ENCODE data around the gene DOCK10. TPM values are rescaled to one million over a fixed set of nuclear protein-coding genes. Genes with fewer than 3 reads are reported as not detected.
A peak's percentile ranks its signal among the peaks of the same experiment; 100 is the strongest.

The DOCK10 gene
- total RNA-seq, 1 experiment from 2014 or later: 5.8 TPM

DNA sequence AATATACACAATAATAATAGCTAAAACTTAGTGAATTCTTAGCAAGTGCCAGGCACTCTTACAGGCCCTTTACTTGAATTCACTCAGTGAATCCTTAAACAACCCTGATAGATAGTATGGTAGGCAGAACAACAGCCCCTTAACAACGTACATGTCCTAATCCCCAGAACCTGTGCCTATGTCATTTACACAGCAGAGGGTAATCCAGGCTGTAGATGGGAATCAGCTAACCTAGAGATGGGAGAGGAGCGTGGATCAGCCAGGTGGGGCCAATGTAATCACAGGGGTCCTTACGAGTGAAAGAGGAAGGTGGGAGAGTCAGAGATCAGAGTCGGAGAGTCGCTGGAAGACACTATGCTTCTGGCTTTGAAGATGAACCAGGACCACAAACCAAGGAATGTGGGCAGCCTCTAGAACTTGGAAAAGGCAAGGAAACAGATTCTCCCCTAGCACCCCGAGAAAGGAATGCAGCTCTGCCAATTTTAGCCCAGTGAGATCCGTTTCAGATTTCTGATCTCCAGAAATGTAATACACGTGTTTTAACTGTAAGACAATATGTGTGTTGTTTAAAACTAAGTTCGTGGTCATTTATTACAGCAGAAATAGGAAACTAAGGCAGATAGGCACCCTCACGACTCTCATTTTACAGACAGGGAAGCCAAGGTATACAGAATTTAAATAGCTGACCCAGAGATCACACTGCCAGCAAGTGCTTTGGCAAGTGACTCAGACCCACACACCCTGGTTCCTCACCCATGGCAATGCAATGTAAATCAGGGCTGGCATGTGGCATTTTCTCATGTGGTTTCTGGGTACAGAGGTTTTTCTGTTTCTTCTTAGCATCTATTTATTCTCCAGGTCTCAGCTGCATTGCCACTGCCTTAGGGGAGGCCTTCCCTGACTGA, 68.9 kb downstream of the DOCK10 start:
- no peak for DNase-seq (ENCODE audit: low read depth, low spot score)
- BruUV-seq (replicated peaks): no TSS peak
- no peaks in the 10 kb centered on the region for H3K27me3 ChIP-seq (ENCODE audit: control insufficient read depth, insufficient read depth, low read length)
- peak overlapping the region in 1 of 2 experiments; percentile 10; a peak in 1 of 4 replicates for H3K4me3 ChIP-seq (ENCODE audit: low read depth in 2 of 2, low read length in 2 of 2)
- no peak overlapping the region for H3K27ac ChIP-seq (ENCODE audit: low read length)
- in situ Hi-C loops (cut with HindIII; ENCODE audit: low pct_unique_long_range_greater_than_20kb, low sequenced_read_pairs) (no loop called here), intact Hi-C loops (cut with micrococcal nuclease; ENCODE audit: unreplicated experiment) (no loop called here)
- H3K9me3 ChIP-seq (ENCODE audit: control insufficient read depth, insufficient read depth, low read depth, low read length): no peaks in the 10 kb centered on the region
- peak; percentile 53; the same call in 1 of the 2 replicates for ATAC-seq
- peaks cover 5% of the 10 kb centered on the region; the same call in 1 of the 2 replicates for H3K4me1 ChIP-seq (ENCODE audit: control insufficient read depth, insufficient read depth, low read length)
- ChIA-PET CTCF (no interaction called here), POLR2A (no interaction called here)
- no peak for TF ChIP-seq TCF7L2 (IDR thresholded peaks at IDR 0.05; ENCODE audit: low read depth, low read length)
- TF ChIP-seq POLR2AphosphoS5 (IDR thresholded peaks at IDR 0.05; ENCODE audit: low read depth, low read length): no peak
- TF ChIP-seq SIN3A (IDR thresholded peaks at IDR 0.05; ENCODE audit: borderline replicate concordance, insufficient read depth, low read depth, low read length): no peak
- TF ChIP-seq, protein P1, sequence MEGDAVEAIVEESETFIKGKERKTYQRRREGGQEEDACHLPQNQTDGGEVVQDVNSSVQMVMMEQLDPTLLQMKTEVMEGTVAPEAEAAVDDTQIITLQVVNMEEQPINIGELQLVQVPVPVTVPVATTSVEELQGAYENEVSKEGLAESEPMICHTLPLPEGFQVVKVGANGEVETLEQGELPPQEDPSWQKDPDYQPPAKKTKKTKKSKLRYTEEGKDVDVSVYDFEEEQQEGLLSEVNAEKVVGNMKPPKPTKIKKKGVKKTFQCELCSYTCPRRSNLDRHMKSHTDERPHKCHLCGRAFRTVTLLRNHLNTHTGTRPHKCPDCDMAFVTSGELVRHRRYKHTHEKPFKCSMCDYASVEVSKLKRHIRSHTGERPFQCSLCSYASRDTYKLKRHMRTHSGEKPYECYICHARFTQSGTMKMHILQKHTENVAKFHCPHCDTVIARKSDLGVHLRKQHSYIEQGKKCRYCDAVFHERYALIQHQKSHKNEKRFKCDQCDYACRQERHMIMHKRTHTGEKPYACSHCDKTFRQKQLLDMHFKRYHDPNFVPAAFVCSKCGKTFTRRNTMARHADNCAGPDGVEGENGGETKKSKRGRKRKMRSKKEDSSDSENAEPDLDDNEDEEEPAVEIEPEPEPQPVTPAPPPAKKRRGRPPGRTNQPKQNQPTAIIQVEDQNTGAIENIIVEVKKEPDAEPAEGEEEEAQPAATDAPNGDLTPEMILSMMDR (IDR thresholded peaks at IDR 0.05): no peak
- TF ChIP-seq, protein P2, sequence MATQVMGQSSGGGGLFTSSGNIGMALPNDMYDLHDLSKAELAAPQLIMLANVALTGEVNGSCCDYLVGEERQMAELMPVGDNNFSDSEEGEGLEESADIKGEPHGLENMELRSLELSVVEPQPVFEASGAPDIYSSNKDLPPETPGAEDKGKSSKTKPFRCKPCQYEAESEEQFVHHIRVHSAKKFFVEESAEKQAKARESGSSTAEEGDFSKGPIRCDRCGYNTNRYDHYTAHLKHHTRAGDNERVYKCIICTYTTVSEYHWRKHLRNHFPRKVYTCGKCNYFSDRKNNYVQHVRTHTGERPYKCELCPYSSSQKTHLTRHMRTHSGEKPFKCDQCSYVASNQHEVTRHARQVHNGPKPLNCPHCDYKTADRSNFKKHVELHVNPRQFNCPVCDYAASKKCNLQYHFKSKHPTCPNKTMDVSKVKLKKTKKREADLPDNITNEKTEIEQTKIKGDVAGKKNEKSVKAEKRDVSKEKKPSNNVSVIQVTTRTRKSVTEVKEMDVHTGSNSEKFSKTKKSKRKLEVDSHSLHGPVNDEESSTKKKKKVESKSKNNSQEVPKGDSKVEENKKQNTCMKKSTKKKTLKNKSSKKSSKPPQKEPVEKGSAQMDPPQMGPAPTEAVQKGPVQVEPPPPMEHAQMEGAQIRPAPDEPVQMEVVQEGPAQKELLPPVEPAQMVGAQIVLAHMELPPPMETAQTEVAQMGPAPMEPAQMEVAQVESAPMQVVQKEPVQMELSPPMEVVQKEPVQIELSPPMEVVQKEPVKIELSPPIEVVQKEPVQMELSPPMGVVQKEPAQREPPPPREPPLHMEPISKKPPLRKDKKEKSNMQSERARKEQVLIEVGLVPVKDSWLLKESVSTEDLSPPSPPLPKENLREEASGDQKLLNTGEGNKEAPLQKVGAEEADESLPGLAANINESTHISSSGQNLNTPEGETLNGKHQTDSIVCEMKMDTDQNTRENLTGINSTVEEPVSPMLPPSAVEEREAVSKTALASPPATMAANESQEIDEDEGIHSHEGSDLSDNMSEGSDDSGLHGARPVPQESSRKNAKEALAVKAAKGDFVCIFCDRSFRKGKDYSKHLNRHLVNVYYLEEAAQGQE (IDR thresholded peaks at IDR 0.05; ENCODE audit: insufficient read depth in 1 of 2, low read depth in 2 of 2, low read length in 1 of 2): no peak
- no peaks in the 10 kb centered on the region for H3K36me3 ChIP-seq (ENCODE audit: control insufficient read depth, insufficient read depth, low read length)

DNA sequence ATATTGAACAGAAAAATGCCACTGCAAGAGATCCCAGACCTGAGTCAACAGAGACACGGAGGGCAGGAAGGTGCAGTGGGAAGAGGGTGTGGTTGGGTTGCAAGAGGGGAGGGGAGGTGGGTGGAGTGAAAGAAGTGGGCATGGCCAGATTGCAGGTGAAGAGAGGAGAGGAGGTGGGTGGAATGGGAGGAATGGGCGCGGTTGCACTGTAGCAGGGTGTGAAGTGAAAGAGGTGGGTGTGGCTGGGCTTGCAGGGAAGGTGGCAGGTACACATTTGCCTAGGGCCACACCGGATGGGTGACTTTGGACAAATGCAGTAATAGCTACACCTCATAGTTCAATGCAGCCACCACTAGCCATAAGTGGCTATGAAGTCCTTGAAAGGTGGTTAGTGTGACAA, 71.1 kb downstream of the DOCK10 start:
- POLR2A ChIA-PET: no interaction called here
- in situ Hi-C loops (cut with HindIII; ENCODE audit: low pct_unique_long_range_greater_than_20kb, low sequenced_read_pairs): no loop called here
- Histone ChIP-seq H3K9me3 (ENCODE audit: control insufficient read depth, insufficient read depth, low read depth, low read length) (no peaks in the 10 kb centered on the region), H3K27me3 (ENCODE audit: control insufficient read depth, insufficient read depth, low read length) (no peaks in the 10 kb centered on the region), H3K4me1 (ENCODE audit: control insufficient read depth, insufficient read depth, low read length) (peaks cover 5% of the 10 kb centered on the region; the same call in 1 of the 2 replicates), H3K4me3 (ENCODE audit: low read depth in 2 of 2, low read length in 2 of 2) (no peak overlapping the region), H3K36me3 (ENCODE audit: control insufficient read depth, insufficient read depth, low read length) (no peaks in the 10 kb centered on the region), H3K27ac (ENCODE audit: low read length) (no peak overlapping the region)
- intact Hi-C loops (cut with micrococcal nuclease; ENCODE audit: unreplicated experiment): no loop called here
- TF ChIP-seq, protein P2 (IDR thresholded peaks at IDR 0.05; ENCODE audit: insufficient read depth in 1 of 2, low read depth in 2 of 2, low read length in 1 of 2): no peak
- TF ChIP-seq SIN3A (IDR thresholded peaks at IDR 0.05; ENCODE audit: borderline replicate concordance, insufficient read depth, low read depth, low read length) (no peak), TCF7L2 (IDR thresholded peaks at IDR 0.05; ENCODE audit: low read depth, low read length) (no peak), POLR2AphosphoS5 (IDR thresholded peaks at IDR 0.05; ENCODE audit: low read depth, low read length) (no peak)
- TF ChIP-seq, protein P1 (IDR thresholded peaks at IDR 0.05): no peak
- CTCF ChIA-PET: no interaction called here
- DNase-seq (ENCODE audit: low read depth, low spot score) (no peak), ATAC-seq (no peak)
- BruUV-seq (replicated peaks): no TSS peak

Measured in Panc1 (cell line).